B cell (primary cell): ENCODE measurements around the gene TMEM234.

ENCODE experiments used
- CTCF ChIP-seq: fragments of 200-600 bp; IDR thresholded peaks from one replicate; pipeline ENCODE4 v1.8.0; 2022; ENCODE audit warnings: antibody characterized with exemption, mild to moderate bottlenecking
- EZH2 ChIP-seq: IDR thresholded peaks from 2 replicates; pipeline ENCODE4 v1.6.1; 2012; ENCODE audit warnings: borderline replicate concordance, low read depth, mild to moderate bottlenecking, moderate library complexity, low read length; ENCODE audit not compliant: insufficient read depth, poor library complexity, severe bottlenecking

DNA sequence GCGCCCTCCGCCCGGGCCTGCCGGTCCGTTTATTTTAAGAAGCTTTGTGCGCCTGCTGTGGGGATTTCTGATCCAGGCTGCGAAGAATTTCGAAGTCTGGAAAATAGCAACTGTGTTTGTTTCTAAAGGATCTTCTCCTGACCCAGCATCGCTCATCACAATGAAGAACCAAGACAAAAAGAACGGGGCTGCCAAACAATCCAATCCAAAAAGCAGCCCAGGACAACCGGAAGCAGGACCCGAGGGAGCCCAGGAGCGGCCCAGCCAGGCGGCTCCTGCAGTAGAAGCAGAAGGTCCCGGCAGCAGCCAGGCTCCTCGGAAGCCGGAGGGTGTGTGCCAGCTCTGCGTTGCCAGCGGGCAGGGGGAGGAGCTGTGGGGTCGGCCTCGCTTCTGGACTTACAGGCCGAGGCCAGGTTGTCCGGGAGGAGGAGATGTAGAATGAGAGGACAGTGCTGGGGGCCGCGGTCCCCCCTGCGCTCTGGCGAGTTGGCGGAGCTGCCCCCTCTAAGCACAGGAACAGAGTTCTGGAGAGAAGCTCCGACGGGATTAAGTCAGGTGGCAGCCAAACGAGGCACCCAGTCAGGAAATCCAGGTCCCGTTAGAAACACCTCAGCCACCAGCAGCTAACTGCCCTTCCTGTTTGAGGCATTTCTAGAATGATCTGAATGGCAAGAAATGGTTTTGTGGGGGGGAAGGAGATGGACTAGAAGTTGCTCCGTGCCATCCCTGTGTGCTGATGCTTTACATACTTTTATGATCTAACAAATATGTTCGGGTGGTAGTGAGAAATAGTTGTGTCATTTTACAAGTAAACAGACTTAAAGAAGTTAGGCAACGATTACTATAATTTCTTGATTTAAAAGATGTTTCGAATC is 41.7 kb downstream of the TMEM234 start:
- TF ChIP-seq EZH2 (no peak), CTCF (no peak)
